GM10266 (cell line): Measurements from ENCODE around the gene CSNK1G1.
"Not testable (repeated sequence)": the region's sequence is repeated elsewhere in the genome, so short reads cannot be mapped to it uniquely, and the experiment has no call there.

Source experiments
- DNase-seq: peaks from one replicate; pipeline ENCODE4 v3.0.0; 2012; ENCODE audit errors: extremely low spot score
- CTCF ChIP-seq: IDR thresholded peaks from 2 replicates; pipeline ENCODE4 v1.5.1; 2012; ENCODE audit warnings: mild to moderate bottlenecking, low read depth; ENCODE audit not compliant: control insufficient read depth, insufficient read depth; ENCODE audit errors: missing control alignments

The CSNK1G1 gene

GRCh38 chr15:64355944-64356709 lies at the start of gene CSNK1G1:
Gene CSNK1G1, minus strand, starts transcription at chr15:64356173. Its CDS starts 55,674 bp downstream, at chr15:64300499.
- peak; percentile 13 for TF ChIP-seq CTCF
- peak; percentile 89 for DNase-seq

GRCh38 chr15:64400583-64400982 lies 44.6 kb upstream of the CSNK1G1 start:
- no peak for DNase-seq
- no peak for TF ChIP-seq CTCF

DNA sequence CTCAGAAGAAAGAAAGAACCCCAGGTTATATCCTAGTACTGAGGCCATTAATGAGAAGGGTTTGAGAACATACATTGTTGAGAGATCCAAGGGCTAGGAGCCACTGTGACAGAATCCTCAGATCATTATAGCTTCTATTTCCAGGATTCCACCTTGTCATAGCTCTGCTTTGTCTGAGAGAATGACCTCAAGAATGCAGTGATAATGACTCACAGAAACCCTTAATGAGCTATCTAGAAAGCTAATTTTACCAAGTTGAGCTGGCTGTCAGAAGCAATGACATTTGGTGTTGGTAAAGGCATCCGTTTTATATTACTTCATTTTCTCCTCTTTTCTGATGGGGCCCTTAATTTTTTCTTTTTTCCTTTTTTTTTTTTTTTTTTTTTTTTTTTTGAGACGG lies 42.6 kb upstream of the CSNK1G1 start:
- TF ChIP-seq CTCF: no peak
- DNase-seq: no peak

GRCh38 chr15:64396789-64397188 lies 40.8 kb upstream of the CSNK1G1 start:
- DNase-seq: no peak
- TF ChIP-seq CTCF: no peak

GRCh38 chr15:64392471-64392870 lies 36.5 kb upstream of the CSNK1G1 start:
- not testable (repeated sequence) for DNase-seq

DNA sequence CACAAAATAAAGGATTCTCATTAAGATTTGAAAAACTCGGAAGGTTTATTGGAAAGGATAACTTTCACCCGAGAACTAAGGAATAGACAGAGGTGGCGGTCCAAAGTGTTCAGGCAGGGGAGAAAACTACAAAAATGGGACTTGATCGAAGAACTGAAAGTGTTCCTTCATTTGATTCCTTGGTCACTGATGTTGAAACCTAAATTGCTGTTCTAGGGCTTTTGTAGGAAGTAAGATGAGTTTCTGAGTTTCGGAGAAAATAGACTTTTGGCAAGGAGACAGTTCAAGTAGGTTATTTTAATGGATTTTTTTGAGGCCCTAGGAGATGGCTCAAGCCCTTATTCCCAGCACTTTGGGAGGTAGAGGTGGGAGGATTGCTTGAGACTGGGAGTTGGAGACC lies 33.1 kb upstream of the CSNK1G1 start:
- no peak for DNase-seq
- no peak for TF ChIP-seq CTCF

DNA sequence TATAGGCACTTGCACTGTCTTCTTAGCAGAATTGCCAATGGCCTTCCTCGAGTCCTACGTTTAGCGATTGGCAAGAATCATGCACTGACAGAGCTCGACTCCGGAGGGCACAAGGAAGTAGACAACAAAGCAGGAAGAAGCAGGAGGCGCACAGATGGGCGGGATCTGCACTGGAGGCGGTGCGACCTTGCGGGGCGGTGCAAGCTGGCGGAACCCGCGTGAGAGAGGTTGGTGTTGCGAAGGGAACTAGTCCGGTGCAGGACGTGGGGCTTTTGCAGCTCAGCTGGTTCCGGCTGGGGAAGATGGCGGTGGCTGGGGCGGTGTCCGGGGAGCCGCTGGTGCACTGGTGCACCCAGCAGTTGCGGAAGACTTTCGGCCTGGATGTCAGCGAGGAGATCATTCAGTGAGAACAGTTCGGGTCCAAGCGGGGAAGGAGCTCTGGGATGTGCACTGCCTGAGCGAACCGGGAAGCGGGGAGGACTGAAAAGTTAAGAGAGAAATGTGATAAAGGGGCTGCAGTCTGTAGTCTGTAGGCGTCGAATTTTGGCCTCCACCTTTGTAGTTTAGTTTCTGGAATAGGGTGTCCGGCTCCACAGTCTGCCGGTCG lies 31.7 kb upstream of the CSNK1G1 start, which contains the start of gene TRIP4:
Gene TRIP4 (plus strand): TSS at position 275 of the 607 bp plus-strand sequence. CDS start 28 bp downstream, at position 303.
- TF ChIP-seq CTCF: peak; percentile 28
- peak; percentile 90 for DNase-seq
